Prostate gland (tissue), 2 donors: ENCODE data around the gene ANKS1B. TPM values are rescaled to one million over a fixed set of nuclear protein-coding genes. Genes with fewer than 3 reads are reported as not detected.
"Not testable (repeated sequence)": the region's sequence is repeated elsewhere in the genome, so short reads cannot be mapped to it uniquely, and the experiment has no call there.

Experiments
- DNase-seq: peaks from one replicate; pipeline ENCODE4 v3.0.0-alpha.2; 2019; ENCODE audit warnings: low spot score
- H3K27ac ChIP-seq, 2 donors: fragments of 200-600 bp; sonication (generic); 2 replicates each; pipeline ENCODE4 v1.5.1; 2017 to 2019
- H3K27me3 ChIP-seq: fragments of 200-600 bp; sonication (generic); replicated peaks from 2 replicates; pipeline ENCODE4 v1.5.1; 2019; ENCODE audit not compliant: insufficient read depth
- H3K36me3 ChIP-seq, 2 donors: fragments of 200-600 bp; sonication (generic); 1 replicate in 1 of 2; 2 replicates in 1 of 2; pipeline versions ENCODE4 v1.5.1 to v1.8.1; 2017 to 2019
- H3K4me1 ChIP-seq: fragments of 200-600 bp; sonication (generic); replicated peaks from 2 replicates; pipeline ENCODE4 v1.5.1; 2019
- H3K4me3 ChIP-seq, 2 donors: fragments of 200-600 bp; sonication (generic); 2 replicates each; pipeline ENCODE4 v1.5.1; 2017 to 2019
- H3K9me3 ChIP-seq: fragments of 200-600 bp; sonication (generic); 2 replicates; pipeline ENCODE4 v1.5.1; 2017
- CTCF ChIP-seq, 4 experiments: fragments of 200-600 bp in 2 of 4; fragments of 450-650 bp in 2 of 4; sonication (generic) in 2 of 4; IDR thresholded peaks; 1 replicate in 3 of 4; 2 replicates in 1 of 4; pipeline ENCODE4 v1.5.1; 2016 to 2019; ENCODE audit warnings: antibody characterized with exemption in 4 of 4, mild to moderate bottlenecking in 2 of 4, moderate library complexity in 2 of 4
- POLR2A ChIP-seq: fragments of 450-650 bp; IDR thresholded peaks from one replicate; pipeline ENCODE4 v1.6.1; 2016; ENCODE audit warnings: antibody characterized with exemption, mild to moderate bottlenecking
- POLR2AphosphoS5 ChIP-seq: sonication (generic); formaldehyde crosslinking; IDR thresholded peaks from one replicate; pipeline ENCODE4 v1.6.1; 2017; ENCODE audit warnings: antibody characterized with exemption
- WGBS: methylation state at CpG from one replicate; pipeline ENCODE4 v1.1.5; 2018; 5-methylcytosine and 5-hydroxymethylcytosine counted together
- intact Hi-C: fragments of 100-400 bp; cut with DNase I; formaldehyde crosslinking; loops from one replicate; pipeline ENCODE4 v1.14.2; 2022
- total RNA-seq, 2 donors: library from RNA; depleted of rRNA; stranded (reverse); fragments of >200 nt; gene quantifications; one replicate each; pipeline ENCODE4 v1.1.0, GENCODE V29; 2016

Gene ANKS1B
- total RNA-seq, 2 donors from 2014 or later: 13.0 to 17.4 TPM

GRCh38 chr12:99343960-99344359 is 640.8 kb downstream of the ANKS1B start:
- Histone ChIP-seq H3K36me3 (no peaks in the 10 kb centered on the region), H3K27me3 (no peaks in the 10 kb centered on the region), H3K27ac (no peak overlapping the region), H3K4me1 (no peaks in the 10 kb centered on the region), H3K4me3 (no peak overlapping the region), H3K9me3 (no peaks in the 10 kb centered on the region)
- intact Hi-C loops: no loop called here
- no peak for DNase-seq
- TF ChIP-seq POLR2A (no peak), POLR2AphosphoS5 (no peak), CTCF (IDR thresholded peaks at IDR 0.05) (no peak)

GRCh38 chr12:99339663-99340062 is 645.1 kb downstream of the ANKS1B start:
- Histone ChIP-seq H3K27ac (no peak overlapping the region), H3K27me3 (no peaks in the 10 kb centered on the region), H3K9me3 (no peaks in the 10 kb centered on the region), H3K4me3 (no peak overlapping the region), H3K36me3 (no peaks in the 10 kb centered on the region), H3K4me1 (no peaks in the 10 kb centered on the region)
- intact Hi-C loops: no loop called here
- DNase-seq: no peak
- TF ChIP-seq CTCF (IDR thresholded peaks at IDR 0.05): no peak
- no peak for TF ChIP-seq POLR2AphosphoS5
- TF ChIP-seq POLR2A: no peak
- WGBS: 99% methylated on average over 3 of the region's 3 CpGs

GRCh38 chr12:99334285-99335056 is 650.3 kb downstream of the ANKS1B start:
- no peaks in the 10 kb centered on the region for H3K36me3 ChIP-seq
- 37% methylated on average over 5 of the region's 5 CpGs for whole genome bisulfite sequencing
- H3K9me3 ChIP-seq: no peaks in the 10 kb centered on the region
- no peaks in the 10 kb centered on the region for H3K4me1 ChIP-seq
- H3K27me3 ChIP-seq: no peaks in the 10 kb centered on the region
- no peak for DNase-seq
- no peak for TF ChIP-seq POLR2AphosphoS5
- no peak for TF ChIP-seq POLR2A
- H3K4me3 ChIP-seq: no peak overlapping the region
- H3K27ac ChIP-seq: no peak overlapping the region
- intact Hi-C loops: no loop called here

- Histone ChIP-seq H3K27me3 (no peaks in the 10 kb centered on the region), H3K4me1 (no peaks in the 10 kb centered on the region), H3K4me3 (no peak overlapping the region), H3K9me3 (no peaks in the 10 kb centered on the region), H3K36me3 (no peaks in the 10 kb centered on the region), H3K27ac (no peak overlapping the region)
- no peak for DNase-seq
- 17% methylated on average over 2 of the region's 2 CpGs for WGBS
- TF ChIP-seq POLR2AphosphoS5 (no peak), POLR2A (no peak), CTCF (IDR thresholded peaks at IDR 0.05) (no peak)
- intact Hi-C loops: no loop called here
These were observed 651.7 kb downstream of the ANKS1B start for GRCh38 chr12:99332936-99333591.

- no peaks in the 10 kb centered on the region for H3K27me3 ChIP-seq
- H3K36me3 ChIP-seq: no peaks in the 10 kb centered on the region
- H3K9me3 ChIP-seq: no peaks in the 10 kb centered on the region
- WGBS: 19% methylated on average over 1 of the region's 1 CpG
- intact Hi-C loops: no loop called here
- no peak overlapping the region for H3K4me3 ChIP-seq
- H3K27ac ChIP-seq: no peak overlapping the region
- no peaks in the 10 kb centered on the region for H3K4me1 ChIP-seq
- TF ChIP-seq CTCF (IDR thresholded peaks at IDR 0.05) (no peak), POLR2AphosphoS5 (no peak), POLR2A (no peak)
- no peak for DNase-seq
These were observed 654.5 kb downstream of the ANKS1B start for GRCh38 chr12:99330216-99330615.

GRCh38 chr12:99321210-99321609 is 663.5 kb downstream of the ANKS1B start:
- H3K4me3 ChIP-seq, H3K27ac ChIP-seq, DNase-seq, H3K27me3 ChIP-seq, H3K4me1 ChIP-seq, H3K36me3 ChIP-seq, intact Hi-C loops, H3K9me3 ChIP-seq: not testable (repeated sequence)
- 95% methylated on average over 9 of the region's 9 CpGs for WGBS
